ENCODE data around the gene SHROOM3.

GRCh38 chr4:76821641-76822040 lies 386.6 kb downstream of the SHROOM3 start:
- TF ChIP-seq POLR2AphosphoS5 (IDR thresholded peaks at IDR 0.05; ENCODE audit: low read depth, low read length) (no peak), TAF1 (IDR thresholded peaks at IDR 0.05; ENCODE audit: borderline replicate concordance, insufficient read depth, low read length) (no peak), SIN3A (IDR thresholded peaks at IDR 0.05; ENCODE audit: borderline replicate concordance, insufficient read depth, low read length) (no peak)

All from PFSK-1 (cell line).